HepG2 (cell line): ENCODE data around the gene PMFBP1. TPM values are rescaled to one million over a fixed set of nuclear protein-coding genes. Genes with fewer than 3 reads are reported as not detected.

Source experiments
- ETS1 ChIP-seq: sonication (generic); formaldehyde crosslinking; IDR thresholded peaks from 2 replicates; pipeline ENCODE4 v1.4.0; 2020; ENCODE audit warnings: missing genetic modification reagents
- HDAC6 ChIP-seq: fragments of 200-600 bp; sonication (generic); IDR thresholded peaks from 2 replicates; pipeline ENCODE4 v1.7.0; 2017; ENCODE audit warnings: mild to moderate bottlenecking, antibody characterized with exemption, low read length, low read depth
- MEF2D ChIP-seq: sonication (generic); formaldehyde crosslinking; IDR thresholded peaks from 2 replicates; pipeline ENCODE4 v1.5.1; 2020; ENCODE audit warnings: mild to moderate bottlenecking, missing genetic modification reagents
- NR2F2 ChIP-seq: IDR thresholded peaks from 2 replicates; pipeline ENCODE4 v1.6.1; 2012; ENCODE audit warnings: low read depth, inconsistent platforms, borderline replicate concordance
- ZBTB42 ChIP-seq: sonication (generic); formaldehyde crosslinking; IDR thresholded peaks from 2 replicates; pipeline ENCODE4 v1.5.0; 2020; ENCODE audit warnings: mild to moderate bottlenecking, missing genetic modification reagents
- ZNF318 ChIP-seq: sonication (generic); formaldehyde crosslinking; IDR thresholded peaks from 2 replicates; pipeline ENCODE4 v1.4.0; 2020; ENCODE audit warnings: mild to moderate bottlenecking, missing genetic modification reagents
- ZNF614 ChIP-seq: IDR thresholded peaks from 2 replicates; pipeline ENCODE4 v1.6.1; 2018; ENCODE audit warnings: missing biosample characterization, missing genetic modification reagents, inconsistent platforms, borderline replicate concordance
- ZNF703 ChIP-seq: sonication (generic); formaldehyde crosslinking; IDR thresholded peaks from 2 replicates; pipeline ENCODE4 v1.5.1; 2020; ENCODE audit warnings: missing genetic modification reagents, mild to moderate bottlenecking, moderate library complexity, borderline replicate concordance
- polyA plus RNA-seq, 8 experiments: library from polyadenylated mRNA; depleted of rRNA in 3 of 8; stranded (reverse) in 7 of 8; unstranded in 1 of 8; fragments of >200 nt; fragmentation: Illumina TruSeq in 4 of 8; extraction: Trizol in 4 of 8; gene quantifications; 2 replicates each; pipeline versions ENCODE4 v1.2.1 to v1.2.3, GENCODE V29; 2011 to 2016; ENCODE audit warnings: low read depth in 4 of 8, missing spikeins in 1 of 8, mixed read lengths in 1 of 8; ENCODE audit not compliant: insufficient read depth in 1 of 8
- total RNA-seq, 5 experiments: library from RNA; depleted of rRNA; stranded (reverse); fragments of >200 nt; fragmentation: Illumina TruSeq; extraction: Trizol; gene quantifications; 2 replicates each; pipeline ENCODE4 v1.2.3, GENCODE V29; 2016; ENCODE audit warnings: low read depth in 1 of 5
- TF ChIP-seq, protein P1 (sequence below): sonication (generic); formaldehyde crosslinking; IDR thresholded peaks from 2 replicates; pipeline ENCODE4 v1.4.0; 2020; ENCODE audit warnings: low read depth, missing genetic modification reagents
- TF ChIP-seq, protein P2 (sequence below): sonication (generic); formaldehyde crosslinking; IDR thresholded peaks from 2 replicates; pipeline ENCODE4 v1.8.1; 2023; ENCODE audit warnings: mild to moderate bottlenecking, inconsistent platforms, moderate library complexity, missing genetic modification reagents, borderline replicate concordance

The PMFBP1 gene
- total and polyA plus RNA-seq, 2 of the 13 experiments (the other 11 are each of a cell fraction or from before 2014, with no cell fraction given): 1.9 to 3.8 TPM

DNA sequence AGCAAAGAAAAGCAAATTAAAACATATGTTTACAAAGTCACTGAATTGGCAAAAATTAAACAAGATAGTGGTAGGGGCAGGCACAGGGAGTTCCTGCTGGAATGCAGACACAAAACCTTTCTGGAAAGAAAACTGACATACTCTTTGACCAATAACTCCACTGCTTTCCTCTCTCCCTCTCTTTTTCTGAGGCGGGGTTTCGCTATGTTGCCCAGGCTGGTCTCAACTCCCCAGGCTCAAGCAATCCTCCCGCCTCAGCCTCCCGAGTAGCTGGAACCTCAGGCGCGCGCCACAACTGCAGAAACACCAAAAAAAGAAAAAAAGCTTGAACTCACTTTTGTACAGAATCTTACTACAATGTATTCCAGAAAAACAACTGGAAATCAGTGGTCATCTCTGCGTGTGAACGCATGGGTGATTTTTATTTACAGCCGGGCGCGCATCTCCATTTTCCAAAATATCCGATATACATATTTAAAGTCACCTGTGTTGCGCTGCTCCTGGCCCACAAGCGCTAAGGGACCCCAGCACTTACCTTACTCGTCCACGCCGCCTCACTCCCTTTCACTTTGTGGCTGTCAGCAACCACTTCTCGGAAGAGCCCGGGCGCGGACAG lies 79.0 kb downstream of the PMFBP1 start (continued):
- TF ChIP-seq, protein P1, sequence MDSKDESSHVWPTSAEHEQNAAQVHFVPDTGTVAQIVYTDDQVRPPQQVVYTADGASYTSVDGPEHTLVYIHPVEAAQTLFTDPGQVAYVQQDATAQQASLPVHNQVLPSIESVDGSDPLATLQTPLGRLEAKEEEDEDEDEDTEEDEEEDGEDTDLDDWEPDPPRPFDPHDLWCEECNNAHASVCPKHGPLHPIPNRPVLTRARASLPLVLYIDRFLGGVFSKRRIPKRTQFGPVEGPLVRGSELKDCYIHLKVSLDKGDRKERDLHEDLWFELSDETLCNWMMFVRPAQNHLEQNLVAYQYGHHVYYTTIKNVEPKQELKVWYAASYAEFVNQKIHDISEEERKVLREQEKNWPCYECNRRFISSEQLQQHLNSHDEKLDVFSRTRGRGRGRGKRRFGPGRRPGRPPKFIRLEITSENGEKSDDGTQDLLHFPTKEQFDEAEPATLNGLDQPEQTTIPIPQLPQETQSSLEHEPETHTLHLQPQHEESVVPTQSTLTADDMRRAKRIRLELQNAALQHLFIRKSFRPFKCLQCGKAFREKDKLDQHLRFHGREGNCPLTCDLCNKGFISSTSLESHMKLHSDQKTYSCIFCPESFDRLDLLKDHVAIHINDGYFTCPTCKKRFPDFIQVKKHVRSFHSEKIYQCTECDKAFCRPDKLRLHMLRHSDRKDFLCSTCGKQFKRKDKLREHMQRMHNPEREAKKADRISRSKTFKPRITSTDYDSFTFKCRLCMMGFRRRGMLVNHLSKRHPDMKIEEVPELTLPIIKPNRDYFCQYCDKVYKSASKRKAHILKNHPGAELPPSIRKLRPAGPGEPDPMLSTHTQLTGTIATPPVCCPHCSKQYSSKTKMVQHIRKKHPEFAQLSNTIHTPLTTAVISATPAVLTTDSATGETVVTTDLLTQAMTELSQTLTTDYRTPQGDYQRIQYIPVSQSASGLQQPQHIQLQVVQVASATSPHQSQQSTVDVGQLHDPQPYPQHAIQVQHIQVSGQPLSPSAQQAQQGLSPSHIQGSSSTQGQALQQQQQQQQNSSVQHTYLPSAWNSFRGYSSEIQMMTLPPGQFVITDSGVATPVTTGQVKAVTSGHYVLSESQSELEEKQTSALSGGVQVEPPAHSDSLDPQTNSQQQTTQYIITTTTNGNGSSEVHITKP (CRISPR knock-in tag): no peak
- TF ChIP-seq ZBTB42 (CRISPR knock-in tag) (no peak), ZNF614 (CRISPR knock-in tag) (0 out of 2 replicates have a peak, but pooled peaks have one; percentile 21), NR2F2 (0 out of 2 replicates have a peak, but pooled peaks have one; percentile 16), ZNF703 (CRISPR knock-in tag) (no peak), ZNF318 (no peak), HDAC6 (0 out of 2 replicates have a peak, but pooled peaks have one; percentile 60), ETS1 (CRISPR knock-in tag) (no peak), MEF2D (0 out of 2 replicates have a peak, but pooled peaks have one; percentile 19)
- TF ChIP-seq, protein P2, sequence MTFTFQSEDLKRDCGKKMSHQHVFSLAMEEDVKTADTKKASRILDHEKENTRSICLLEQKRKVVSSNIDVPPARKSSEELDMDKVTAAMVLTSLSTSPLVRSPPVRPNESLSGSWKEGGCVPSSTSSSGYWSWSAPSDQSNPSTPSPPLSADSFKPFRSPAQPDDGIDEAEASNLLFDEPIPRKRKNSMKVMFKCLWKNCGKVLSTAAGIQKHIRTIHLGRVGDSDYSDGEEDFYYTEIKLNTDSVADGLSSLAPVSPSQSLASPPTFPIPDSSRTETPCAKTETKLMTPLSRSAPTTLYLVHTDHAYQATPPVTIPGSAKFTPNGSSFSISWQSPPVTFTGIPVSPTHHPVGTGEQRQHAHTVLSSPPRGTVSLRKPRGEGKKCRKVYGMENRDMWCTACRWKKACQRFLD (CRISPR knock-in tag): peak; percentile 2; the same call in 1 of the 2 replicates
